Parathyroid adenoma (tissue), 2 donors: ENCODE results near the gene CXorf58.
"Not testable (repeated sequence)": the region's sequence is repeated elsewhere in the genome, so short reads cannot be mapped to it uniquely, and the experiment has no call there.

Source experiments
- H2AFZ ChIP-seq: fragments of 300-600 bp; sonication (generic); one replicate; pipeline ENCODE4 v1.7.0; 2017; ENCODE audit warnings: antibody characterized with exemption, mild to moderate bottlenecking
- H3K27ac ChIP-seq: fragments of 300-600 bp; sonication (generic); one replicate; pipeline ENCODE4 v1.7.0; 2017
- H3K27me3 ChIP-seq: fragments of 300-600 bp; sonication (generic); one replicate; pipeline ENCODE4 v1.7.0; 2017; ENCODE audit warnings: low read length; ENCODE audit not compliant: control insufficient read depth, insufficient read depth
- H3K36me3 ChIP-seq: fragments of 300-600 bp; sonication (generic); one replicate; pipeline ENCODE4 v1.7.0; 2017; ENCODE audit warnings: low read length; ENCODE audit not compliant: control insufficient read depth, insufficient read depth
- H3K4me1 ChIP-seq: fragments of 300-600 bp; sonication (generic); one replicate; pipeline ENCODE4 v1.7.0; 2017; ENCODE audit warnings: control low read depth
- H3K4me2 ChIP-seq: fragments of 300-600 bp; sonication (generic); one replicate; pipeline ENCODE4 v1.7.0; 2017; ENCODE audit warnings: low read length
- H3K4me3 ChIP-seq: fragments of 300-600 bp; sonication (generic); one replicate; pipeline ENCODE4 v1.7.0; 2017; ENCODE audit warnings: low read depth, low read length
- H3K79me2 ChIP-seq: fragments of 300-600 bp; sonication (generic); one replicate; pipeline ENCODE4 v1.7.0; 2017; ENCODE audit warnings: control low read depth
- H3K9ac ChIP-seq: fragments of 300-600 bp; sonication (generic); one replicate; pipeline ENCODE4 v1.7.0; 2017; ENCODE audit warnings: mild to moderate bottlenecking
- H3K9me3 ChIP-seq: fragments of 300-600 bp; sonication (generic); one replicate; pipeline ENCODE4 v1.7.0; 2017; ENCODE audit warnings: low read length; ENCODE audit not compliant: control insufficient read depth
- CTCF ChIP-seq: fragments of 300-600 bp; sonication (generic); IDR thresholded peaks from one replicate; pipeline ENCODE4 v1.7.0; 2017; ENCODE audit warnings: antibody characterized with exemption, mild to moderate bottlenecking
- donor health status: primary hyperparathyroidism.

Gene CXorf58

DNA sequence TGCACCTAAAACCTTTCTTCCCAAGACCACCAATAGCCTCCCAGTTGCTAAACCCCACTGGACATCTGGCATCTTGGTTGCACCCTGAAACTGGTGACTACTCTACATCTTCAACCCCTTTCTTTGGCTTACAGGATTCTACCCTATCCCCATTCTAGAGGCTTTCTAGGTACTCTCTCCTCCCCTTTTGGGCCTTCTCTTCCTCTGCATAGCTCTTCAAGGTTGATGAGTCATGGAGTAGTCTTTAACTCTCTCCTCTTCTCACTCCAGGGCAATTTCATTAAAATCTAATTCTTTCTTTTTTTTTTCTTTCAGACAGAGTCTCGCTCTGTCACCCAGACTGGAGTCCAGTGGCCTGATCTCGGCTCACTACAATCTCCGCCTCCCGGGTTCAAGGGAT is 16.9 kb upstream of the CXorf58 start:
- H3K9ac ChIP-seq = no peak overlapping the region

DNA sequence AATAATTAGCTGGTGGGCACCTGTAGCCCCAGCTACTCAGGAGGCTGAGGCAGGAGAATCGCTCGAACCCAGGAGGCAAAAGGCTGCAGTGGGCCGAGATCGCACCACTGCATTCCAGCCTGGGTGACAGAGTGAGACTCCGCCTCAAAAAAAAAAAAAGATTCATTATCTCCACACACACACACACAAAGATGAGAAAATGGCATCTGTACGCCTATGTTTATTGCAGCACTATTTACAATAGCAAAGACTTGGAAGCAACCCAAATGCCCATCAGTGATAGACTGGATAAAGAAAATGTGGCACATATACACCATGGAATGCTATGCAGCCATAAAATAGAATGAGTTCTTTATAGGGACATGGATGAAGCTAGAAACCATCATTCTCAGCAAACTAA is 12.8 kb upstream of the CXorf58 start:
- not testable (repeated sequence) for H3K4me1 ChIP-seq, H3K9me3 ChIP-seq, H3K4me3 ChIP-seq, H3K27ac ChIP-seq, H2AFZ ChIP-seq, H3K4me2 ChIP-seq, H3K27me3 ChIP-seq, H3K79me2 ChIP-seq, H3K36me3 ChIP-seq, H3K9ac ChIP-seq

More for the DNA sequence above, 16.9 kb upstream of the CXorf58 start:
- H3K36me3 ChIP-seq = no peaks in the 10 kb centered on the region
- H3K79me2 ChIP-seq = no peaks in the 10 kb centered on the region
- no peaks in the 10 kb centered on the region for H3K9me3 ChIP-seq
- no peak overlapping the region for H3K4me3 ChIP-seq
- H3K27me3 ChIP-seq = no peaks in the 10 kb centered on the region
- no peak overlapping the region for H3K4me2 ChIP-seq
- TF ChIP-seq CTCF = no peak
- H3K27ac ChIP-seq = no peak overlapping the region
- H3K4me1 ChIP-seq = no peaks in the 10 kb centered on the region
- H2AFZ ChIP-seq = no peak overlapping the region

GRCh38 chrX:23896539-23896938 is 11.3 kb upstream of the CXorf58 start:
- H3K79me2 ChIP-seq, H3K27ac ChIP-seq, H3K27me3 ChIP-seq, H3K36me3 ChIP-seq, H3K9ac ChIP-seq, H3K9me3 ChIP-seq, H3K4me1 ChIP-seq, H2AFZ ChIP-seq, H3K4me2 ChIP-seq, H3K4me3 ChIP-seq: not testable (repeated sequence)

- Histone ChIP-seq H3K4me3 (no peak overlapping the region), H3K9me3 (no peaks in the 10 kb centered on the region), H3K79me2 (no peaks in the 10 kb centered on the region), H3K27me3 (no peaks in the 10 kb centered on the region), H3K9ac (no peak overlapping the region), H2AFZ (no peak overlapping the region), H3K36me3 (no peaks in the 10 kb centered on the region), H3K27ac (no peak overlapping the region), H3K4me2 (no peak overlapping the region), H3K4me1 (peaks cover 7% of the 10 kb centered on the region)
- no peak for TF ChIP-seq CTCF
Observed at GRCh38 chrX:23896981-23897380, 10.8 kb upstream of the CXorf58 start.

- Histone ChIP-seq H3K27ac (peak overlapping the region; percentile 4), H3K9me3 (no peaks in the 10 kb centered on the region), H3K4me1 (peaks cover 11% of the 10 kb centered on the region), H3K36me3 (no peaks in the 10 kb centered on the region), H3K9ac (no peak overlapping the region), H3K4me2 (peak overlapping the region; percentile 31), H3K4me3 (peak overlapping the region; percentile 34), H3K27me3 (no peaks in the 10 kb centered on the region), H3K79me2 (no peaks in the 10 kb centered on the region), H2AFZ (no peak overlapping the region)
- no peak for TF ChIP-seq CTCF
Observed at GRCh38 chrX:23898412-23898959, 9.3 kb upstream of the CXorf58 start.

DNA sequence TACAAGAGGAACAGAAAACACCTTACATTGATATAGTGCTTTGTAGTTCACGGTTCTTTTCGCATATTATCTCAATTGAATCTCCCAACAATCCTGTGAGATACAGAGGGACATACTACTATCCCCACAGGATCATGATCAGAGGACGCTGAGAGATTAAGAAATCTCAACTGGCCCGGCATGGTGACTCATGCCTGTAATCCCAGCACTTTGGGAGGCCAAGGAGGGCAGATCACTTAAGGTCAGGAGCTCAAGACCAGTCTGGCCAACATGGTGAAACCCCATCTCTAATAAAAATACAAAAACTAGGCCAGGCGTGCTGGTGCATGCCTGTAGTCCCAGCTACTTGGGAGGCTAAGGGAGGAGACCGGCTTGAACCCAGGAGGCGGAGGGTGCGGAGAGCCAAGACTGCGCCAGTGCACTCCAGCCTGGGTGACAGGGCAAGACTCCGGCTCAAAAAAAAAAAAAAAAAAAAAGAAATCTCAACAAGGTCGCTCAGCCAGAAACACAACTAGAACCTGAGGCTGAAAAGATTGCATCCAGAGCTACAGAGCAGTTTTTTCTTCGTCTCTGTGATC is 7.5 kb upstream of the CXorf58 start:
- H3K9ac ChIP-seq = no peak overlapping the region
- no peaks in the 10 kb centered on the region for H3K27me3 ChIP-seq
- H3K4me1 ChIP-seq = peaks cover 11% of the 10 kb centered on the region
- H3K79me2 ChIP-seq = no peaks in the 10 kb centered on the region
- no peak for TF ChIP-seq CTCF
- H3K36me3 ChIP-seq = no peaks in the 10 kb centered on the region
- H3K4me3 ChIP-seq = no peak overlapping the region
- peak overlapping the region; percentile 33 for H2AFZ ChIP-seq
- H3K9me3 ChIP-seq = no peaks in the 10 kb centered on the region
- no peak overlapping the region for H3K4me2 ChIP-seq
- H3K27ac ChIP-seq = peak overlapping the region; percentile 29
